Mesendoderm (in vitro differentiated cells): Measurements from ENCODE around the gene LYPLA2.

Experiments
- DNase-seq: peaks from one replicate; pipeline ENCODE4 v3.0.0; 2013
- H2AK5ac ChIP-seq: 2 replicates; pipeline ENCODE4 v1.6.1; 2013; ENCODE audit warnings: low read length, inconsistent platforms
- H2BK120ac ChIP-seq: 2 replicates; pipeline ENCODE4 v1.6.1; 2013; ENCODE audit warnings: low read depth, mild to moderate bottlenecking, low read length, moderate library complexity, mixed read lengths
- H2BK15ac ChIP-seq: replicated peaks from 2 replicates; pipeline ENCODE4 v1.6.1; 2013; ENCODE audit warnings: low read depth, mild to moderate bottlenecking, moderate library complexity
- H2BK5ac ChIP-seq: 2 replicates; pipeline ENCODE4 v1.6.1; 2013; ENCODE audit warnings: low read length, inconsistent platforms
- H3K18ac ChIP-seq: 2 replicates; pipeline ENCODE4 v1.6.1; 2013; ENCODE audit warnings: mild to moderate bottlenecking, low read length, mixed read lengths
- H3K23ac ChIP-seq: one replicate; pipeline ENCODE4 v1.6.1; 2013; ENCODE audit warnings: low read length
- H3K27ac ChIP-seq: 2 replicates; pipeline ENCODE4 v1.5.1; 2013; ENCODE audit warnings: low read depth, mild to moderate bottlenecking, inconsistent platforms, low read length, moderate library complexity
- H3K27me3 ChIP-seq: 2 replicates; pipeline ENCODE4 v1.6.1; 2013; ENCODE audit warnings: low read length, control low read depth, mild to moderate bottlenecking, inconsistent platforms; ENCODE audit not compliant: insufficient read depth, poor library complexity
- H3K36me3 ChIP-seq: 2 replicates; pipeline ENCODE4 v1.6.1; 2013; ENCODE audit warnings: low read length, inconsistent platforms; ENCODE audit not compliant: control insufficient read depth, insufficient read depth
- H3K4ac ChIP-seq: one replicate; pipeline ENCODE4 v1.6.1; 2013; ENCODE audit warnings: low read depth, mild to moderate bottlenecking, low read length, moderate library complexity
- H3K4me1 ChIP-seq: 2 replicates; pipeline ENCODE4 v1.6.1; 2013; ENCODE audit warnings: low read depth, low read length, inconsistent platforms; ENCODE audit not compliant: control insufficient read depth
- H3K4me2 ChIP-seq: 2 replicates; pipeline ENCODE4 v1.6.1; 2013; ENCODE audit warnings: low read length
- H3K4me3 ChIP-seq: 2 replicates; pipeline ENCODE4 v1.5.1; 2013; ENCODE audit warnings: mild to moderate bottlenecking, low read length
- H3K56ac ChIP-seq: one replicate; pipeline ENCODE4 v1.6.1; 2013; ENCODE audit warnings: low read length
- H3K79me1 ChIP-seq: 2 replicates; pipeline ENCODE4 v1.6.1; 2013; ENCODE audit warnings: low read length, inconsistent platforms
- H3K79me2 ChIP-seq: 2 replicates; pipeline ENCODE4 v1.6.1; 2013; ENCODE audit warnings: mild to moderate bottlenecking, low read length; ENCODE audit not compliant: control insufficient read depth, insufficient read depth
- H3K9ac ChIP-seq: 2 replicates; pipeline ENCODE4 v1.6.1; 2013; ENCODE audit warnings: low read length, inconsistent platforms
- H4K5ac ChIP-seq: one replicate; pipeline ENCODE4 v1.6.1; 2013; ENCODE audit warnings: low read length
- H4K8ac ChIP-seq: one replicate; pipeline ENCODE4 v1.6.1; 2013; ENCODE audit warnings: low read depth, mild to moderate bottlenecking, control low read depth, low read length, moderate library complexity
- WGBS: extraction: QIAGEN DNeasy Blood & Tissue Kit; methylation state at CpG from one replicate; pipeline ENCODE4 v1.1.7; 2013; ENCODE audit warnings: low lambda C conversion rate, missing lambda C conversion rate; ENCODE audit not compliant: insufficient coverage; ENCODE audit errors: extremely low coverage; 5-methylcytosine and 5-hydroxymethylcytosine counted together

Gene LYPLA2

DNA sequence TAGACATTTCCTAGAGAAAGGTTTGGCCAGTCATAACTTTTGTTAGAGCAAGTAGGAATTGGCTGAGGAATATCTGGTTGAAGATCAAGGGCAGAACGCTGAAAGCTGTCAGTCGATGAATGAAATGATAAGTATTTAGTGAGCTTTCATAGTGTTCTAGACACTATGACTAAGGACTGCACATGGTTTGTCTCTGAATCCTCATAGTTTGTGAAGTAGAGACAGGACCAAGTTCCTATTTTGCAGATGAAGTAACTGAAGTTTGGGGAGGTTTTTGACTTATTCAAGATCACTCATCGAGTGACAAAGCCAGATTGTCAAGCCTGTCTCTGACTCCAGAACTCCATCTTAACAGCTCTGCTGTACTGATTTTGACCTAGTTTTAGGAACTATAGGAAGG, 42.9 kb upstream of the LYPLA2 start:
- H4K5ac ChIP-seq: no peak overlapping the region
- no peak overlapping the region for H3K4ac ChIP-seq
- peaks cover 2% of the 10 kb centered on the region for H3K4me1 ChIP-seq
- H3K4me3 ChIP-seq: no peak overlapping the region
- H3K56ac ChIP-seq: no peak overlapping the region
- H2AK5ac ChIP-seq: no peak overlapping the region
- H2BK120ac ChIP-seq: no peak overlapping the region
- no peak overlapping the region for H3K9ac ChIP-seq
- no peaks in the 10 kb centered on the region for H3K27me3 ChIP-seq
- no peak for DNase-seq
- H3K79me1 ChIP-seq: peaks cover 21% of the 10 kb centered on the region
- no CpG with 5 or more reads among the region's 3 CpGs for WGBS
- H4K8ac ChIP-seq: no peak overlapping the region
- H3K79me2 ChIP-seq: peaks cover 45% of the 10 kb centered on the region
- H3K27ac ChIP-seq: no peak overlapping the region
- H2BK5ac ChIP-seq: no peak overlapping the region
- H3K18ac ChIP-seq: no peak overlapping the region
- H2BK15ac ChIP-seq: no peak overlapping the region
- H3K23ac ChIP-seq: no peak overlapping the region
- H3K4me2 ChIP-seq: no peak overlapping the region
- peaks cover 9% of the 10 kb centered on the region for H3K36me3 ChIP-seq

DNA sequence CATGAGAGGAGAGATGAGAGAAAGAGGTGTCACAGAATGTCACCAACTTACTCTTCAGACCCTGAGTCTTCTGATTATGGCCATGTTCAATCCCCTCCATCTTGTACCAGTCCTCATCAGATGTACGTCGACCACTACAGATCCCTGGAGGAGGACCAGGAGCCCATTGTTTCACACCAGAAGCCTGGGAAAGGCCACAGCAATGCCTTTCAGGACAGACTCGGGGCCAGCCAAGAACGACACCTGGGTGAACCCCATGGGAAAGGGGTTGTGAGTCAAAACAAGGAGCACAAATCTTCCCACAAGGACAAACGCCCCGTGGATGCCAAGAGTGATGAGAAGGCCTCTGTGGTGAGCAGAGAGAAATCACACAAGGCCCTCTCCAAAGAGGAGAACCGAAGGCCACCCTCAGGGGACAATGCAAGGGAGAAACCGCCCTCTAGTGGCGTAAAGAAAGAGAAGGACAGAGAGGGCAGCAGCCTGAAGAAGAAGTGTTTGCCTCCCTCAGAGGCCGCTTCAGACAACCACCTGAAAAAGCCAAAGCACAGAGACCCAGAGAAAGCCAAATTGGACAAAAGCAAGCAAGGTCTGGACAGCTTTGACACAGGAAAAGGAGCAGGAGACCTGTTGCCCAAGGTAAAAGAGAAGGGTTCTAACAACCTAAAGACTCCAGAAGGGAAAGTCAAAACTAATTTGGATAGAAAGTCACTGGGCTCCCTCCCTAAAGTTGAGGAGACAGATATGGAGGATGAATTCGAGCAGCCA, 39.7 kb upstream of the LYPLA2 start:
- Histone ChIP-seq H3K36me3 (peaks cover 25% of the 10 kb centered on the region), H4K8ac (no peak overlapping the region), H3K23ac (no peak overlapping the region), H3K4me2 (no peak overlapping the region), H2AK5ac (no peak overlapping the region), H2BK5ac (no peak overlapping the region), H2BK15ac (no peak overlapping the region), H3K4me1 (no peaks in the 10 kb centered on the region), H3K4me3 (no peak overlapping the region), H2BK120ac (no peak overlapping the region), H3K9ac (no peak overlapping the region), H3K79me2 (peaks cover 22% of the 10 kb centered on the region), H3K27me3 (no peaks in the 10 kb centered on the region), H4K5ac (no peak overlapping the region), H3K56ac (no peak overlapping the region), H3K4ac (no peak overlapping the region), H3K18ac (no peak overlapping the region), H3K79me1 (peaks cover 16% of the 10 kb centered on the region), H3K27ac (no peak overlapping the region)
- peak; percentile 81 for DNase-seq
- no CpG with 5 or more reads among the region's 11 CpGs for WGBS

DNA sequence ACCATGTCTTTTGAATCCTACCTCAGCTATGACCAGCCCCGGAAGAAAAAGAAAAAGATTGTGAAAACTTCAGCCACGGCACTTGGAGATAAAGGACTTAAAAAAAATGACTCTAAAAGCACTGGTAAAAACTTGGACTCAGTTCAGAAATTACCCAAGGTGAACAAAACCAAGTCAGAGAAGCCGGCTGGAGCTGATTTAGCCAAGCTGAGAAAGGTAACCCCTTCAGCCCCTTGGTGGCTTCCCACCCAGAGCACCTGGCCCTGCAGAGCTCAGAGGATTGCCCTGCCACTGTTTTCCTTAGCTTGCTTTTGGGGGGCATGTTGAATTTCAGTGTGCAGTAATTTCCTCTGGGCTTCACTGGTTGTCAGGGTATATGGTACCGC, 39.1 kb upstream of the LYPLA2 start:
- no peak overlapping the region for H2AK5ac ChIP-seq
- H3K4ac ChIP-seq: no peak overlapping the region
- DNase-seq: no peak
- H3K79me1 ChIP-seq: peaks cover 16% of the 10 kb centered on the region
- no peak overlapping the region for H3K23ac ChIP-seq
- no peak overlapping the region for H3K18ac ChIP-seq
- no peak overlapping the region for H3K27ac ChIP-seq
- H2BK5ac ChIP-seq: no peak overlapping the region
- no peak overlapping the region for H3K4me2 ChIP-seq
- no peak overlapping the region for H2BK15ac ChIP-seq
- no peak overlapping the region for H2BK120ac ChIP-seq
- no peak overlapping the region for H4K8ac ChIP-seq
- no peaks in the 10 kb centered on the region for H3K4me1 ChIP-seq
- no peaks in the 10 kb centered on the region for H3K27me3 ChIP-seq
- H3K56ac ChIP-seq: no peak overlapping the region
- no peak overlapping the region for H3K9ac ChIP-seq
- H4K5ac ChIP-seq: no peak overlapping the region
- no CpG with 5 or more reads among the region's 4 CpGs for WGBS
- H3K36me3 ChIP-seq: peaks cover 29% of the 10 kb centered on the region
- peaks cover 19% of the 10 kb centered on the region for H3K79me2 ChIP-seq
- H3K4me3 ChIP-seq: no peak overlapping the region

DNA sequence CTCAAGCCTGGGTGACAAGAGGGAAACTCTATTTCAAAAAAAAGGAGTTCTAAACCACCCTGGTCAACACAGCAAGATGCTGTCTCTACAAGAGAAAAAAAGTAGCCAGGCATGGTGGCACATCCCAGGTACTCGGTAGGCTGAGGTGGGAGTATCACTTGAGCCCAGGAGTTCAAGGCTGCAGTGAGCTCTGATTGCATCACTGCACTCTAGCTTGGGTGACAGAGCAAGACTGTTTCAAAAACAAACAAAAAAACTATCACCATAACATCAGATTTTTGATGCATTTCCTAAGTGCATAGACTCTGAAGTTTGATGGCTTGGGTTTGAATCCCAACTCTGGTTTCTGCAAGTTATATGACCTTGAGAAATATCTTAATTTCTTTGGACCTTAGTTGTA, 38.0 kb upstream of the LYPLA2 start:
- Histone ChIP-seq H3K79me2 (peaks cover 9% of the 10 kb centered on the region), H2BK5ac (no peak overlapping the region), H3K79me1 (peaks cover 10% of the 10 kb centered on the region), H3K9ac (no peak overlapping the region), H2BK120ac (no peak overlapping the region), H3K27me3 (no peaks in the 10 kb centered on the region), H4K8ac (no peak overlapping the region), H3K23ac (no peak overlapping the region), H3K4me2 (no peak overlapping the region), H3K27ac (no peak overlapping the region), H3K18ac (no peak overlapping the region), H3K4me1 (no peaks in the 10 kb centered on the region), H3K4ac (no peak overlapping the region), H2BK15ac (no peak overlapping the region), H3K4me3 (no peak overlapping the region), H3K56ac (no peak overlapping the region), H3K36me3 (peaks cover 33% of the 10 kb centered on the region), H4K5ac (no peak overlapping the region), H2AK5ac (no peak overlapping the region)
- no peak for DNase-seq
- WGBS: no CpG with 5 or more reads among the region's 1 CpG

DNA sequence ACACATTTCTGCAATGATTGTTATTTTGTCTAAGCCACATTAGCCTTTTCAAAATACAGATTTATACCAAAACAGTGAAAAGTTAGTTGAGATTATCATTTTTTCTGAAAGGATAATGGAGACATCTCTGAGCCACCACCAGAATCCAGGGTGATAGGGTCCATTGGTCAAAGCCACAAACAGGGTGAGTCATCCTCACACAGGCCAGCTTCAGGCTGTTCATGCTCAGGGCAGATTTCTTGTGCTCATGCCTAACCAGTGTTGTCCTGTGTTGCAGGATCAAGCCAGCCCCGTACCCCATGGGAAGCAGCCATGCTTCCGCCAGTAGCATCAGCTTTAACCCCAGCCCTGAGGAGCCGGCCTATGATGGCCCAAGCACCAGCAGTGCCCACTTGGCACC, 34.3 kb upstream of the LYPLA2 start:
- Histone ChIP-seq H2AK5ac (no peak overlapping the region), H3K79me2 (no peaks in the 10 kb centered on the region), H2BK5ac (no peak overlapping the region), H2BK120ac (no peak overlapping the region), H3K36me3 (peaks cover 43% of the 10 kb centered on the region), H3K27me3 (no peaks in the 10 kb centered on the region), H3K27ac (no peak overlapping the region), H3K4me3 (no peak overlapping the region), H3K56ac (no peak overlapping the region), H3K4ac (no peak overlapping the region), H3K79me1 (peaks cover 6% of the 10 kb centered on the region), H3K4me1 (no peaks in the 10 kb centered on the region), H3K9ac (no peak overlapping the region), H3K18ac (no peak overlapping the region), H4K5ac (no peak overlapping the region), H4K8ac (no peak overlapping the region), H3K23ac (no peak overlapping the region), H2BK15ac (no peak overlapping the region), H3K4me2 (no peak overlapping the region)
- WGBS: no CpG with 5 or more reads among the region's 3 CpGs
- DNase-seq: no peak

DNA sequence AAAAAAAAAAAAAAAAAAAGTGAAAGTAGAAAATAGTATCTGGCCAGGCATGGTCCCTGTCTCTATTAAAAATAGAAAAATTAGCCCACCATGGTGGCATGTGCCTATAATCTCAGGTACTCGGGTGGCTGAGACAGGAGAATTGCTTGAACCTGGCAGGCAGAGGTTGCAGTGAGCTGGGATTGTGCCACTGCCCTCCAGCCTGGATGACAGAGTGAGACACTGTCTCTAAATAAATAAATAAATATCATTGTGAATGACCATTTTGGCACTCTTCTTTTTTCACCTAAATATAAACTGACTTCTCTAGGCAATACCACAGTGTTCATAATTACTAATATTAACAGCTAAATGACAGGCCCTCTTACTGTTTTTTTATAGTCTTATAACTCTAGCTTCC, 33.1 kb upstream of the LYPLA2 start:
- H3K56ac ChIP-seq: no peak overlapping the region
- no peaks in the 10 kb centered on the region for H3K4me1 ChIP-seq
- no peak overlapping the region for H3K18ac ChIP-seq
- no peak overlapping the region for H3K9ac ChIP-seq
- no peak for DNase-seq
- no peak overlapping the region for H4K5ac ChIP-seq
- H2AK5ac ChIP-seq: no peak overlapping the region
- no peak overlapping the region for H2BK5ac ChIP-seq
- WGBS: no CpG with 5 or more reads among the region's 1 CpG
- H3K36me3 ChIP-seq: peaks cover 41% of the 10 kb centered on the region
- H4K8ac ChIP-seq: no peak overlapping the region
- H3K4me3 ChIP-seq: no peak overlapping the region
- H3K27me3 ChIP-seq: no peaks in the 10 kb centered on the region
- no peak overlapping the region for H3K27ac ChIP-seq
- no peaks in the 10 kb centered on the region for H3K79me2 ChIP-seq
- H3K23ac ChIP-seq: no peak overlapping the region
- H3K4ac ChIP-seq: no peak overlapping the region
- H2BK120ac ChIP-seq: no peak overlapping the region
- no peak overlapping the region for H3K4me2 ChIP-seq
- H3K79me1 ChIP-seq: peaks cover 4% of the 10 kb centered on the region
- no peak overlapping the region for H2BK15ac ChIP-seq
